ENCODE results near the gene CCL13.
"Not testable (repeated sequence)": the region's sequence is repeated elsewhere in the genome, so short reads cannot be mapped to it uniquely, and the experiment has no call there.

Gene CCL13

DNA sequence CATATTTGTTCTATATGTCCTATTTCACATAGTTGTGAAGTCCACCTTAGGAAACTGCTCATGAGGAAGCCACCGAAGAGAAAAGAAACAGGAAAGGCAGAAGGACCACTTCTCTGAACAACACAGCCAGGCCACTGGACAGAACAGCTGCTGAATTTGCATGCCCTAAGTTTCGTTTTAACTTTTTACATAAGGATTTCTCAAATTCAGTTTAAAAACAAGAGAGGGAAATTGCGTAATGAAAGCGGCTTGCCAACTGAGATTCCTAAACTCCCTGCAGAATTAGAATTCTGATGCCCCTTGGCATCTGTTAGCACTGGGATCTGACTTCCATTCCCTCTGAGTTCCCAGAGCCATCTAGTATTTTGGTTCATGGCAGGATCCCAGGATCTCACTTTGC, 42.0 kb upstream of the CCL13 start:
- DNase-seq (ENCODE audit: low spot score) = no peak

DNA sequence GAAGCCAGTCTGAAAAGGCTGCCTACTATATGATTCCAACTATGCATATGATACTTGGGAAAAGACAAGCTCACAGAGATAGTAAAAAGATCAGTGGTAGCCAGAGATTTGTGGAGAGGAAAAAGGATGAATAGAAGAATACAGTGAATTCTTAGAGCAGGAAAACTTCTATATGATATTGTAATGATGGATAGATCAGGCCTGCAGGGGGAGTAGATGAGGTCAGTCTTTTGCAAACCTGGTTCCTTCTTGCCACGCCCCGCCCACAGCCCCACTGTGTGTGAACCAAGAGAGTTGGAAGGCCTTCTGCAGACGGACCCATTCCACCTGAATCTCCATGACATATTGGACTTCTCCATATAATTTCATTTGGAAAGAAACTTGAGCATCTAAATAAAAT, 37.8 kb upstream of the CCL13 start:
- ChIA-PET CTCF (interaction anchor here (0.6 kb wide), 2 partner anchors 216 to 460 kb away, joined by 3 read pairs; no protein-coding TSS in a partner anchor), POLR2A (ENCODE audit: low non-redundant PET) (no interaction called here)
- H3K27ac ChIP-seq = no peak overlapping the region
- TF ChIP-seq, protein P1, sequence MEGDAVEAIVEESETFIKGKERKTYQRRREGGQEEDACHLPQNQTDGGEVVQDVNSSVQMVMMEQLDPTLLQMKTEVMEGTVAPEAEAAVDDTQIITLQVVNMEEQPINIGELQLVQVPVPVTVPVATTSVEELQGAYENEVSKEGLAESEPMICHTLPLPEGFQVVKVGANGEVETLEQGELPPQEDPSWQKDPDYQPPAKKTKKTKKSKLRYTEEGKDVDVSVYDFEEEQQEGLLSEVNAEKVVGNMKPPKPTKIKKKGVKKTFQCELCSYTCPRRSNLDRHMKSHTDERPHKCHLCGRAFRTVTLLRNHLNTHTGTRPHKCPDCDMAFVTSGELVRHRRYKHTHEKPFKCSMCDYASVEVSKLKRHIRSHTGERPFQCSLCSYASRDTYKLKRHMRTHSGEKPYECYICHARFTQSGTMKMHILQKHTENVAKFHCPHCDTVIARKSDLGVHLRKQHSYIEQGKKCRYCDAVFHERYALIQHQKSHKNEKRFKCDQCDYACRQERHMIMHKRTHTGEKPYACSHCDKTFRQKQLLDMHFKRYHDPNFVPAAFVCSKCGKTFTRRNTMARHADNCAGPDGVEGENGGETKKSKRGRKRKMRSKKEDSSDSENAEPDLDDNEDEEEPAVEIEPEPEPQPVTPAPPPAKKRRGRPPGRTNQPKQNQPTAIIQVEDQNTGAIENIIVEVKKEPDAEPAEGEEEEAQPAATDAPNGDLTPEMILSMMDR (conservative IDR thresholded peaks at IDR 0.05; ENCODE audit: low read depth) = no peak
- no peak for DNase-seq (ENCODE audit: low spot score)

More for the DNA sequence above, 42.0 kb upstream of the CCL13 start:
- CTCF ChIA-PET = no interaction called here
- POLR2A ChIA-PET (ENCODE audit: low non-redundant PET) = no interaction called here
- H3K27ac ChIP-seq = no peak overlapping the region
- TF ChIP-seq, protein P1 (conservative IDR thresholded peaks at IDR 0.05; ENCODE audit: low read depth) = no peak

DNA sequence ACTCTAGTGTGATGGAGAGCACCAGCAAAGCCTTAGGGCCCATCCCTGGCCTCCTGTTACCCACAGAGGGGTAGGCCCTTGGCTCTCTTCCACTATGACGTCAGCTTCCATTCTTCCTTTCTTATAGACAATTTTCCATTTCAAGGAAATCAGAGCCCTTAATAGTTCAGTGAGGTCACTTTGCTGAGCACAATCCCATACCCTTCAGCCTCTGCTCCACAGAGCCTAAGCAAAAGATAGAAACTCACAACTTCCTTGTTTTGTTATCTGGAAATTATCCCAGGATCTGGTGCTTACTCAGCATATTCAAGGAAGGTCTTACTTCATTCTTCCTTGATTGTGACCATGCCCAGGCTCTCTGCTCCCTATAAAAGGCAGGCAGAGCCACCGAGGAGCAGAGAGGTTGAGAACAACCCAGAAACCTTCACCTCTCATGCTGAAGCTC, 37.2 kb upstream of the CCL13 start, which contains the start of gene CCL8:
TSS of gene CCL8 (plus strand) at position 397 of the 445 bp plus-strand sequence. CDS start 67 bp downstream, outside the sequence.
- ChIA-PET POLR2A (ENCODE audit: low non-redundant PET) (no interaction called here), CTCF (interaction anchor here (0.6 kb wide), 2 partner anchors 216 to 460 kb away, joined by 3 read pairs; no protein-coding TSS in a partner anchor)
- TF ChIP-seq, protein P1 (conservative IDR thresholded peaks at IDR 0.05; ENCODE audit: low read depth) = no peak
- H3K27ac ChIP-seq = no peak within 1 kb of the TSS
- no peak for DNase-seq (ENCODE audit: low spot score)

DNA sequence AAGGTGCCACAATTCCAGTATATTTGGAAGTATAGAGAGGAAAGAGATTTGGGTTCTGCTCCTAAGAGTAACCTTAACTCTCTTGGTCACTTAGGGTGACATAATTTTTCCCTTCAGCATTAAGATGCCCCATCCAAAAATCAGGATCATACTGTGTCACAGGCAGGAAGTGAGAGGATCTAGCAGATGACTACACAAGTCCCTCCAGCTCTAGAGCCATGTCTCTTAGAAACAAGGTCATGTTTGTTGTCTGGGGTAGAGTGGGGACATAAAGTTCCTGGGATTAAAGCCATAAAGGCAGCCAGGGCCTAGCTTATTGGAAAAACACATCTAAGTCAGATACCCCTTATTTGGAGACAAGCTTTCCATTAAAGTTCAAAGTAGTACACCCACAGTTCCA, 34.3 kb upstream of the CCL13 start:
- CTCF ChIA-PET = interaction anchor here (1.4 kb wide), 1 partner anchor 39 kb away, joined by 4 read pairs; no protein-coding TSS in a partner anchor

DNA sequence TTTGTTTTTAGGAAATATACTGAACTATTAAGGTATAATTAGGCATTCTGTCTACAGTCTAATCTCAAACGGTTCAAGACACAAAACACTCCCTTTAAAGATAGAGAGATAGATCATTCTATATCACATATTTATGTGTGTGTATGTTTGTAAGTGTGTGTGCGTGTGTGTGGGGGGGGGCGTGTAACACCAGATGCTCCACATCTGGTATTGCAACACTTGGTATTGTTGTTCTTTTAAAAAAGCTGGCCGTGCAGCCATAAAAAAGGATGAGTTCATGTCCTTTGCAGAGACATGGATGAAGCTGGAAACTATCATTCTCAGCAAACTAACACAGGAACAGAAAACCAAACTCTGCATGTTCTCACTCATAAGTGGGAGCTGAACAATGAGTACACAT, 28.7 kb upstream of the CCL13 start:
- CTCF ChIA-PET; H3K27ac ChIP-seq; POLR2A ChIA-PET (ENCODE audit: low non-redundant PET); DNase-seq (ENCODE audit: low spot score): not testable (repeated sequence)

More for the DNA sequence above, 34.3 kb upstream of the CCL13 start:
- DNase-seq (ENCODE audit: low spot score) = no peak
- POLR2A ChIA-PET (ENCODE audit: low non-redundant PET) = no interaction called here
- TF ChIP-seq, protein P1 (conservative IDR thresholded peaks at IDR 0.05; ENCODE audit: low read depth) = no peak
- H3K27ac ChIP-seq = no peak overlapping the region

DNA sequence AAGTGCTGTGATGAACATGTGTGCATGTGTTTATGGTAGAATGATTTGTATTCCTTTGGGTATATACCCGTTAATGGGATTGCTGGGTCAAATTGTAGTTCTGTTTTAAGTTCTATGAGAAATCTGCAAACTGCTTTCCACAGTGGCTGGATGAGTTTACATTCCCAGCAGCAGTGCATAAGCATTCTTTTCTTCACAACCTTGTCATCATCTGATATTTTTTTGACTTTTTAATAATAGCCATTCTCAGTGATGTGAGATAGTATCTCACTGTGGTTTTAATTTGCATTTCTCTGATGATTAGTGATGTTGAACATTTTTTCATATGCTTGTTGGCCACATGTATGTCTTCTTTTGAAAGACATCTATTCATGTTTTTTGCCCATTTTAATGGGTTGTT, 18.6 kb upstream of the CCL13 start:
- DNase-seq (ENCODE audit: low spot score) = no peak
- TF ChIP-seq, protein P1 (conservative IDR thresholded peaks at IDR 0.05; ENCODE audit: low read depth) = no peak
- CTCF ChIA-PET = interaction anchor here (1.0 kb wide), 1 partner anchor 24 kb away, joined by 3 read pairs; no protein-coding TSS in a partner anchor
- no peak overlapping the region for H3K27ac ChIP-seq
- POLR2A ChIA-PET (ENCODE audit: low non-redundant PET) = no interaction called here

DNA sequence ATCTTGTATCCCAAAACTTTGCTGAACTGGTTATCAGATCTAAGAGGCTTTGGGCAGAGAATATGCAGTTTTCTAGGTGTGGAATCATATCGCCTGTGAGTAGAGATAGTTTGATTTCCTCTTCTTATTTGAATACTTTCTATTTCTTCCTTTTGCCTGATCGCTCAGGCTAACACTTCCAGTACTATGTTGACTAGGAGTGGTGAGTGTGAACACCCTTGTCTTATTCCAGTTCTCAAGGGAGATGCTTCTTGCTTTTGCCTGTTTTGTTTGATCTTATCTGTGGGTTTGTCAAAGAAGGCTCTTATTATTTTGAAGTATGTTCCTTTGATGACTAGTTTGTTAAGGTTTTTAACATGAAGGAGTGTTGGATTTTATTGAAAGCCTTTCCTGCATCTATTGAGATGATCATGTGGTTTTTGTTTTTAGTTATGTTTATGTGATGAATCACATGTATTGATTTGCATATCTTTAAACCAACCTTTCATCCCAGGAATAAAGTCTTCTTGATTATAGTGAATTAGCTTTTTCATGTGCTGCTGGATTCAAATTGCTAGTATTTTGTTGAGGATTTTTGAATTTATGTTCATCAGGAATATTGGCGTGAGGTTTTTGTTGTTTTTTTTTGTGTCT, 17.0 kb upstream of the CCL13 start:
- no peak overlapping the region for H3K27ac ChIP-seq
- TF ChIP-seq, protein P1 (conservative IDR thresholded peaks at IDR 0.05; ENCODE audit: low read depth) = no peak
- POLR2A ChIA-PET (ENCODE audit: low non-redundant PET) = no interaction called here
- no peak for DNase-seq (ENCODE audit: low spot score)
- CTCF ChIA-PET = interaction anchor here (1.0 kb wide), 1 partner anchor 22 kb away, joined by 3 read pairs; no protein-coding TSS in a partner anchor
